WTC11 (cell line): ENCODE measurements around the gene ITSN1.

Experiments
- CTCF ChIP-seq: fragments of 200-600 bp; IDR thresholded peaks from 2 replicates; pipeline ENCODE4 v1.8.0; 2022; ENCODE audit warnings: antibody characterized with exemption
- FOXP1 ChIP-seq: sonication (generic); formaldehyde crosslinking; IDR thresholded peaks from 2 replicates; pipeline ENCODE4 v1.8.0; 2022; ENCODE audit warnings: missing genetic modification reagents, mild to moderate bottlenecking, moderate library complexity, borderline replicate concordance
- JUN ChIP-seq: sonication (generic); formaldehyde crosslinking; IDR thresholded peaks from 2 replicates; pipeline ENCODE4 v1.8.0; 2023; ENCODE audit warnings: mild to moderate bottlenecking, missing genetic modification reagents
- NFYB ChIP-seq: sonication (generic); formaldehyde crosslinking; conservative IDR thresholded peaks from 2 replicates; pipeline ENCODE4 v1.8.0; 2022; ENCODE audit warnings: low read depth, missing genetic modification reagents
- TEAD4 ChIP-seq: sonication (generic); formaldehyde crosslinking; IDR thresholded peaks from 2 replicates; pipeline ENCODE4 v1.8.0; 2022; ENCODE audit warnings: mild to moderate bottlenecking, missing genetic modification reagents
- TF ChIP-seq, protein P1 (sequence below): sonication (generic); formaldehyde crosslinking; IDR thresholded peaks from 2 replicates; pipeline ENCODE4 v1.8.0; 2022; ENCODE audit warnings: mild to moderate bottlenecking, missing genetic modification reagents
- TF ChIP-seq, protein P2 (sequence below): sonication (generic); formaldehyde crosslinking; IDR thresholded peaks from 2 replicates; pipeline ENCODE4 v1.8.0; 2022; ENCODE audit warnings: mild to moderate bottlenecking, missing genetic modification reagents
- TF ChIP-seq, protein P3 (sequence below): sonication (generic); formaldehyde crosslinking; IDR thresholded peaks from 2 replicates; pipeline ENCODE4 v1.8.0; 2023; ENCODE audit warnings: missing genetic modification reagents
- TF ChIP-seq, protein P4 (sequence below): sonication (generic); formaldehyde crosslinking; IDR thresholded peaks from 2 replicates; pipeline ENCODE4 v1.8.0; 2022; ENCODE audit warnings: mild to moderate bottlenecking, missing genetic modification reagents

DNA sequence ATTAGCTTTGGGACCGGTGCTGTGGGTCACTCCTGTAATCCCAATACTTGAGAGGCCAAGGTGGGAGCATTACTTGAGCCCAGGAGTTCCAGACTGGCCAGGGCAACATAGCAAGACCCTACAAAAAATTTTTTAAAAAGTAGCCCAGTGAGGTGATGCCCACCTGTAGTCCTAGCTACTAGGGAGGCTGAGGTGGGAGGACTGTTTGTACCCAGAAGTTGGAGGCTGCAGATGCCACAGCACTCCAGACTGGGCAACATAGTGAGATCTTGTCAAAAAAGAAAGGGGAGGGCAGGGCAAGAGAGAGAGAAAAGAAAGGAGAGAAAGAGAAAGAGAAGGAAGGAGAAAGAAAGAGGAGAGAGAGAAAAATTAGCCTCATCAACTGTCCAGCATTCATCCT lies 6.3 kb downstream of the ITSN1 start:
- TF ChIP-seq, protein P1, sequence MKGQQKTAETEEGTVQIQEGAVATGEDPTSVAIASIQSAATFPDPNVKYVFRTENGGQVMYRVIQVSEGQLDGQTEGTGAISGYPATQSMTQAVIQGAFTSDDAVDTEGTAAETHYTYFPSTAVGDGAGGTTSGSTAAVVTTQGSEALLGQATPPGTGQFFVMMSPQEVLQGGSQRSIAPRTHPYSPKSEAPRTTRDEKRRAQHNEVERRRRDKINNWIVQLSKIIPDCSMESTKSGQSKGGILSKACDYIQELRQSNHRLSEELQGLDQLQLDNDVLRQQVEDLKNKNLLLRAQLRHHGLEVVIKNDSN (CRISPR knock-in tag) = no peak
- TF ChIP-seq CTCF (no peak), FOXP1 (CRISPR knock-in tag) (no peak), JUN (CRISPR knock-in tag) (no peak), TEAD4 (no peak), NFYB (no peak)
- TF ChIP-seq, protein P2, sequence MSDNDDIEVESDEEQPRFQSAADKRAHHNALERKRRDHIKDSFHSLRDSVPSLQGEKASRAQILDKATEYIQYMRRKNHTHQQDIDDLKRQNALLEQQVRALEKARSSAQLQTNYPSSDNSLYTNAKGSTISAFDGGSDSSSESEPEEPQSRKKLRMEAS (CRISPR knock-in tag) = no peak
- TF ChIP-seq, protein P3, sequence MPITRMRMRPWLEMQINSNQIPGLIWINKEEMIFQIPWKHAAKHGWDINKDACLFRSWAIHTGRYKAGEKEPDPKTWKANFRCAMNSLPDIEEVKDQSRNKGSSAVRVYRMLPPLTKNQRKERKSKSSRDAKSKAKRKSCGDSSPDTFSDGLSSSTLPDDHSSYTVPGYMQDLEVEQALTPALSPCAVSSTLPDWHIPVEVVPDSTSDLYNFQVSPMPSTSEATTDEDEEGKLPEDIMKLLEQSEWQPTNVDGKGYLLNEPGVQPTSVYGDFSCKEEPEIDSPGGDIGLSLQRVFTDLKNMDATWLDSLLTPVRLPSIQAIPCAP (CRISPR knock-in tag) = no peak
- TF ChIP-seq, protein P4, sequence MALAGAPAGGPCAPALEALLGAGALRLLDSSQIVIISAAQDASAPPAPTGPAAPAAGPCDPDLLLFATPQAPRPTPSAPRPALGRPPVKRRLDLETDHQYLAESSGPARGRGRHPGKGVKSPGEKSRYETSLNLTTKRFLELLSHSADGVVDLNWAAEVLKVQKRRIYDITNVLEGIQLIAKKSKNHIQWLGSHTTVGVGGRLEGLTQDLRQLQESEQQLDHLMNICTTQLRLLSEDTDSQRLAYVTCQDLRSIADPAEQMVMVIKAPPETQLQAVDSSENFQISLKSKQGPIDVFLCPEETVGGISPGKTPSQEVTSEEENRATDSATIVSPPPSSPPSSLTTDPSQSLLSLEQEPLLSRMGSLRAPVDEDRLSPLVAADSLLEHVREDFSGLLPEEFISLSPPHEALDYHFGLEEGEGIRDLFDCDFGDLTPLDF = no peak
